ENCODE results near the gene ASXL3.

The ASXL3 gene

GRCh38 chr18:33744032-33744697, 166.1 kb downstream of the ASXL3 start:
- no peak for ATAC-seq
- TF ChIP-seq ZNF70 (CRISPR knock-in tag; IDR thresholded peaks at IDR 0.05) (no peak), GLIS3 (CRISPR knock-in tag; IDR thresholded peaks at IDR 0.05) (no peak), ZFP30 (CRISPR knock-in tag; IDR thresholded peaks at IDR 0.05) (no peak), ZNF565 (CRISPR knock-in tag; conservative IDR thresholded peaks at IDR 0.05; ENCODE audit: low read depth) (no peak), ZFP3 (CRISPR knock-in tag; IDR thresholded peaks at IDR 0.05) (no peak), TCF4 (CRISPR knock-in tag; IDR thresholded peaks at IDR 0.05; ENCODE audit: borderline replicate concordance) (no peak), ARNTL (CRISPR knock-in tag; IDR thresholded peaks at IDR 0.05; ENCODE audit: borderline replicate concordance, low read depth) (no peak), PPARA (CRISPR knock-in tag; IDR thresholded peaks at IDR 0.05; ENCODE audit: borderline replicate concordance) (no peak), CSDC2 (CRISPR knock-in tag; IDR thresholded peaks at IDR 0.05) (no peak), SNAI2 (CRISPR knock-in tag; IDR thresholded peaks at IDR 0.05) (no peak), ISL1 (CRISPR knock-in tag; IDR thresholded peaks at IDR 0.05) (no peak), RARB (CRISPR knock-in tag; IDR thresholded peaks at IDR 0.05) (no peak)
- TF ChIP-seq, protein P1, sequence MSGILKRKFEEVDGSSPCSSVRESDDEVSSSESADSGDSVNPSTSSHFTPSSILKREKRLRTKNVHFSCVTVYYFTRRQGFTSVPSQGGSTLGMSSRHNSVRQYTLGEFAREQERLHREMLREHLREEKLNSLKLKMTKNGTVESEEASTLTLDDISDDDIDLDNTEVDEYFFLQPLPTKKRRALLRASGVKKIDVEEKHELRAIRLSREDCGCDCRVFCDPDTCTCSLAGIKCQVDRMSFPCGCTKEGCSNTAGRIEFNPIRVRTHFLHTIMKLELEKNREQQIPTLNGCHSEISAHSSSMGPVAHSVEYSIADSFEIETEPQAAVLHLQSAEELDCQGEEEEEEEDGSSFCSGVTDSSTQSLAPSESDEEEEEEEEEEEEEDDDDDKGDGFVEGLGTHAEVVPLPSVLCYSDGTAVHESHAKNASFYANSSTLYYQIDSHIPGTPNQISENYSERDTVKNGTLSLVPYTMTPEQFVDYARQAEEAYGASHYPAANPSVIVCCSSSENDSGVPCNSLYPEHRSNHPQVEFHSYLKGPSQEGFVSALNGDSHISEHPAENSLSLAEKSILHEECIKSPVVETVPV (CRISPR knock-in tag; IDR thresholded peaks at IDR 0.05) = no peak

GRCh38 chr18:33745151-33745795, 167.3 kb downstream of the ASXL3 start:
- ATAC-seq = no peak
- TF ChIP-seq ZFP30 (CRISPR knock-in tag; IDR thresholded peaks at IDR 0.05) (no peak), ARNTL (CRISPR knock-in tag; IDR thresholded peaks at IDR 0.05; ENCODE audit: borderline replicate concordance, low read depth) (no peak), PPARA (CRISPR knock-in tag; IDR thresholded peaks at IDR 0.05; ENCODE audit: borderline replicate concordance) (no peak), ZNF565 (CRISPR knock-in tag; conservative IDR thresholded peaks at IDR 0.05; ENCODE audit: low read depth) (no peak), RARB (CRISPR knock-in tag; IDR thresholded peaks at IDR 0.05) (no peak), ZFP3 (CRISPR knock-in tag; IDR thresholded peaks at IDR 0.05) (no peak), ZC3H10 (CRISPR knock-in tag; IDR thresholded peaks at IDR 0.05) (no peak), OSR1 (CRISPR knock-in tag; IDR thresholded peaks at IDR 0.05) (no peak), GLIS3 (CRISPR knock-in tag; IDR thresholded peaks at IDR 0.05) (no peak), CREB5 (CRISPR knock-in tag; IDR thresholded peaks at IDR 0.05; ENCODE audit: low read depth) (no peak), PATZ1 (CRISPR knock-in tag; IDR thresholded peaks at IDR 0.05; ENCODE audit: borderline replicate concordance) (no peak), CSDC2 (CRISPR knock-in tag; IDR thresholded peaks at IDR 0.05) (no peak)
- TF ChIP-seq, protein P2, sequence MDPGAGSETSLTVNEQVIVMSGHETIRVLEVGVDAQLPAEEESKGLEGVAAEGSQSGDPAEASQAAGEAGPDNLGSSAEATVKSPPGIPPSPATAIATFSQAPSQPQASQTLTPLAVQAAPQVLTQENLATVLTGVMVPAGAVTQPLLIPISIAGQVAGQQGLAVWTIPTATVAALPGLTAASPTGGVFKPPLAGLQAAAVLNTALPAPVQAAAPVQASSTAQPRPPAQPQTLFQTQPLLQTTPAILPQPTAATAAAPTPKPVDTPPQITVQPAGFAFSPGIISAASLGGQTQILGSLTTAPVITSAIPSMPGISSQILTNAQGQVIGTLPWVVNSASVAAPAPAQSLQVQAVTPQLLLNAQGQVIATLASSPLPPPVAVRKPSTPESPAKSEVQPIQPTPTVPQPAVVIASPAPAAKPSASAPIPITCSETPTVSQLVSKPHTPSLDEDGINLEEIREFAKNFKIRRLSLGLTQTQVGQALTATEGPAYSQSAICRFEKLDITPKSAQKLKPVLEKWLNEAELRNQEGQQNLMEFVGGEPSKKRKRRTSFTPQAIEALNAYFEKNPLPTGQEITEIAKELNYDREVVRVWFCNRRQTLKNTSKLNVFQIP (CRISPR knock-in tag; IDR thresholded peaks at IDR 0.05; ENCODE audit: borderline replicate concordance, low read depth) = no peak

DNA sequence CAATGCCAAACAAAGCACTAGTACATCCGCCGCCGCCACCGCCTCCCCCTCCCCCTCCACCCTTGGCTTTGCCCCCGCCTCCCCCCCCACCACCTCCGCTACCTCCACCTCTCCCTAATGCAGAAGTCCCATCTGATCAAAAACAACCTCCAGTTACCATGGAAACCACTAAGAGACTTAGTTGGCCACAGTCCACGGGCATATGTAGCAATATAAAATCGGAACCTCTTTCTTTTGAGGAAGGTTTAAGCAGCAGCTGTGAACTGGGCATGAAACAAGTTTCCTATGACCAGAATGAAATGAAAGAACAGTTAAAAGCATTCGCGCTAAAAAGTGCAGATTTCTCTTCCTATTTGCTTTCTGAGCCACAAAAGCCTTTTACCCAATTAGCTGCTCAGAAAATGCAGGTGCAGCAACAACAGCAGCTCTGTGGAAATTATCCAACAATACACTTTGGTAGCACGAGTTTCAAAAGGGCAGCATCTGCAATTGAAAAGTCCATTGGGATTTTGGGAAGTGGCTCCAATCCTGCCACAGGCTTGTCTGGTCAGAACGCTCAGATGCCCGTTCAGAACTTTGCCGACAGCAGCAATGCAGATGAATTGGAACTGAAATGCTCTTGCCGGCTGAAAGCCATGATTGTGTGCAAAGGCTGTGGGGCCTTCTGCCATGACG, 168.0 kb downstream of the ASXL3 start:
- no peak for ATAC-seq
- TF ChIP-seq PATZ1 (CRISPR knock-in tag; IDR thresholded peaks at IDR 0.05; ENCODE audit: borderline replicate concordance) (no peak), PPARA (CRISPR knock-in tag; IDR thresholded peaks at IDR 0.05; ENCODE audit: borderline replicate concordance) (no peak), TOX (CRISPR knock-in tag; IDR thresholded peaks at IDR 0.05; ENCODE audit: borderline replicate concordance) (no peak), RARB (CRISPR knock-in tag; IDR thresholded peaks at IDR 0.05) (no peak), ZFP30 (CRISPR knock-in tag; IDR thresholded peaks at IDR 0.05) (no peak), ZNF70 (CRISPR knock-in tag; IDR thresholded peaks at IDR 0.05) (no peak), ZNF565 (CRISPR knock-in tag; conservative IDR thresholded peaks at IDR 0.05; ENCODE audit: low read depth) (no peak), TCF4 (CRISPR knock-in tag; IDR thresholded peaks at IDR 0.05; ENCODE audit: borderline replicate concordance) (no peak), ZC3H10 (CRISPR knock-in tag; IDR thresholded peaks at IDR 0.05) (no peak), CSDC2 (CRISPR knock-in tag; IDR thresholded peaks at IDR 0.05) (no peak), GLIS3 (CRISPR knock-in tag; IDR thresholded peaks at IDR 0.05) (no peak)
- TF ChIP-seq, protein P1 (CRISPR knock-in tag; IDR thresholded peaks at IDR 0.05) = no peak
